ENCODE measurements around the gene CD300LD.

DNA sequence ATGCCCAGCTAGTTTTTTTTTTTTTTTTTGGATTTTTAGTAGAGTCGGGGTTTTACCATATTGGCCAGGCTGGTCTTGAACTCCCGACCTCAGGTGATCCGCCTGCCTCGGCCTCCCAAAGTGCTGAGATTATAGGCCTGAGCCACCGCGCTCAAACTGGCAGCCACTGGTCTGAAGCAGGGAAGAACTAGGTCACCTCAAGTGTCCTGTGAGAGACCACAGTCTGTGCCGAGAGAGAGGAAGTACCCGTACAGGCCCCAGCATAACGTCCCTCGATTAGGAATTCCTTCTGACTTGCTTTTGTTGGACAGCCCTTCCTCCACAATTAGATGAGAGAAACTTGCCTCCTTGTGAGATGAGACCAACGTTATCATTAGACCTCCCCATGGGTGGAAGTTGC is 45.2 kb upstream of the CD300LD start:
- TF ChIP-seq CTCF (IDR thresholded peaks at IDR 0.05; ENCODE audit: low read length) (no peak), EZH2 (optimal IDR thresholded peaks at IDR 0.05; ENCODE audit: low read depth, low read length) (no peak)

Data from MM.1S (cell line).